Trophoblast cell (in vitro differentiated cells and primary cell): ENCODE measurements around the gene COL18A1.
"Not testable (repeated sequence)": the region's sequence is repeated elsewhere in the genome, so short reads cannot be mapped to it uniquely, and the experiment has no call there.

Experiments used
- DNase-seq, 2 donors: peaks; one replicate each; pipeline ENCODE4 v3.0.0-alpha.2; 2016
- H2AFZ ChIP-seq: 2 replicates; pipeline ENCODE4 v1.6.1; 2013; ENCODE audit warnings: low read length, moderate library complexity, mild to moderate bottlenecking; ENCODE audit not compliant: insufficient read depth, poor library complexity
- H2AK5ac ChIP-seq: 2 replicates; pipeline ENCODE4 v1.6.1; 2013; ENCODE audit warnings: mild to moderate bottlenecking, low read length
- H2BK120ac ChIP-seq: 2 replicates; pipeline ENCODE4 v1.6.1; 2013; ENCODE audit warnings: low read length, mild to moderate bottlenecking, moderate library complexity; ENCODE audit not compliant: insufficient read depth, poor library complexity
- H2BK12ac ChIP-seq: 2 replicates; pipeline ENCODE4 v1.6.1; 2013; ENCODE audit warnings: mild to moderate bottlenecking, low read length, moderate library complexity
- H2BK5ac ChIP-seq: 2 replicates; pipeline ENCODE4 v1.6.1; 2013; ENCODE audit warnings: low read length, low read depth, moderate library complexity, mild to moderate bottlenecking; ENCODE audit not compliant: poor library complexity
- H3K14ac ChIP-seq: 2 replicates; pipeline ENCODE4 v1.6.1; 2013; ENCODE audit warnings: mild to moderate bottlenecking, low read length
- H3K18ac ChIP-seq: 2 replicates; pipeline ENCODE4 v1.6.1; 2013; ENCODE audit warnings: mild to moderate bottlenecking, low read length
- H3K23ac ChIP-seq: 2 replicates; pipeline ENCODE4 v1.6.1; 2013; ENCODE audit warnings: low read length
- H3K27ac ChIP-seq: 2 replicates; pipeline ENCODE4 v1.5.1; 2013; ENCODE audit warnings: low read depth, mild to moderate bottlenecking, inconsistent platforms, low read length, moderate library complexity
- H3K27me3 ChIP-seq: 2 replicates; pipeline ENCODE4 v1.6.1; 2013; ENCODE audit warnings: inconsistent platforms, mild to moderate bottlenecking, low read length, moderate library complexity; ENCODE audit not compliant: insufficient read depth
- H3K36me3 ChIP-seq, 2 experiments: 1 replicate in 1 of 2; 2 replicates in 1 of 2; pipeline ENCODE4 v1.6.1; 2013; ENCODE audit warnings: low read length in 2 of 2, mild to moderate bottlenecking in 2 of 2, moderate library complexity in 1 of 2; ENCODE audit not compliant: insufficient read depth in 2 of 2, control insufficient read depth in 1 of 2
- H3K4ac ChIP-seq: 2 replicates; pipeline ENCODE4 v1.6.1; 2013; ENCODE audit warnings: low read depth, mild to moderate bottlenecking, low read length, moderate library complexity
- H3K4me1 ChIP-seq, 2 experiments: 1 replicate in 1 of 2; 2 replicates in 1 of 2; pipeline ENCODE4 v1.6.1; 2013; ENCODE audit warnings: low read length in 2 of 2, mild to moderate bottlenecking in 2 of 2, moderate library complexity in 1 of 2; ENCODE audit not compliant: insufficient read depth in 2 of 2, control insufficient read depth in 1 of 2
- H3K4me2 ChIP-seq: 2 replicates; pipeline ENCODE4 v1.6.1; 2013; ENCODE audit warnings: inconsistent platforms, mild to moderate bottlenecking, low read length, moderate library complexity
- H3K4me3 ChIP-seq: 2 replicates; pipeline ENCODE4 v1.5.1; 2013; ENCODE audit warnings: mild to moderate bottlenecking, low read depth, low read length, inconsistent platforms
- H3K79me1 ChIP-seq: one replicate; pipeline ENCODE4 v1.6.1; 2013; ENCODE audit warnings: low read length
- H3K79me2 ChIP-seq: 2 replicates; pipeline ENCODE4 v1.6.1; 2013; ENCODE audit warnings: low read length, mild to moderate bottlenecking; ENCODE audit not compliant: control insufficient read depth, insufficient read depth, poor library complexity
- H3K9ac ChIP-seq: 2 replicates; pipeline ENCODE4 v1.6.1; 2013; ENCODE audit warnings: mild to moderate bottlenecking, low read length
- H3K9me3 ChIP-seq: 2 replicates; pipeline ENCODE4 v1.6.1; 2013; ENCODE audit warnings: low read depth, mild to moderate bottlenecking, control low read depth, inconsistent platforms, low read length; ENCODE audit not compliant: insufficient read depth
- H4K12ac ChIP-seq: 2 replicates; pipeline ENCODE4 v1.6.1; 2013; ENCODE audit warnings: low read depth, mild to moderate bottlenecking, low read length, moderate library complexity
- H4K8ac ChIP-seq: 2 replicates; pipeline ENCODE4 v1.6.1; 2013; ENCODE audit warnings: low read depth, mild to moderate bottlenecking, low read length, moderate library complexity
- H4K91ac ChIP-seq: one replicate; pipeline ENCODE4 v1.6.1; 2013; ENCODE audit warnings: low read depth, mild to moderate bottlenecking, low read length, moderate library complexity
- WGBS: extraction: QIAGEN DNeasy Blood & Tissue Kit; methylation state at CpG from one replicate; pipeline ENCODE4 v1.1.7; 2013; ENCODE audit warnings: missing lambda C conversion rate; ENCODE audit not compliant: insufficient read length, insufficient coverage; ENCODE audit errors: extremely low coverage; 5-methylcytosine and 5-hydroxymethylcytosine counted together

The COL18A1 gene

DNA sequence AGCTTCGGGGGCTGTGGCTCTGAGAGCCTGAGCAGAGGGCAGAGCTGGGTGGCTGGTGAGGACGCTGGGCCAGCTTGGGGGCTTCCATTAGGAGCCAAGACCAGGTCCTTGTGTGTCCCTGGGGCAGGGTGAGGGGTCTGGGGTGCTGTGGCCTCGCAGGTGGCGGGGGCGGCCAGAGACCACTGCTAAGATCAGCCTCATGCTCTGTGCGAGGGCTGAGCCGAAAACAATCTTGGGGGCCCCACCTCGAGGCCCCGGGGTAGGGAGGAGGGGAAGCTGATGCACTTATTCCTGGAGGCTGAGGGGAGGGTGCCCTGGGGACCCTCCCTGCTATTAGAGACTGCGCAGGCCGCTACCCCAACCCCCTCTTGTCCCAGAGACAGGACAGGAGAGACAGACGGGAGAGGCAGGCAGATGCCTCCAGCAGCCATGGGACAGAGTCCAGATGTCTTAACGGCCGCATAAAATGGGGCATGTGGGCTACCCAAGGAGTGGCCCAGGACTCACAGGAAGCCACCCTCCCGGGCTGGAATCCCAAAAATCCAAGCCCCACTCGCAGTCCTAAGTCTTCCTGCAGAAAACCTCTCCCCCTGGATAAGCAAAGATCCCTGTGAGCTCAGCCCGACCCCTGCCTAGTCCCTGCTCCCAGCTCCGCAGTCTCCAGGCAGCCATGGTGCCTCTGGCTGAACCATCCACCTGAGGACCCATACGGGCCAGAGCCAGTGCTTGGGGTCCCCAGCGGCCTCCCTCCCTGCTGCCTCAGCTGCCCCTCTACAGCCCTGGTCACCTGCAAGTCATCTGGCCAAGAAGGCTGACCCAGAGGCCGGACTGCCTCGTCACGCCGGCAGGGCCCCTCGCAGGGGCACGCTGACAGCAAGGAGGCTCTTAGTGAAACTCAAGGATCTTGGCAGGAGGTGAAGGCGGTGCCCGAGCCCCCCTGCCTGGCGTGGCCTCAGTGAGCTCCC lies 43.6 kb upstream of the COL18A1 start:
- peak overlapping the region; percentile 37 for H4K12ac ChIP-seq
- H3K27ac ChIP-seq = peak overlapping the region; percentile 55
- H3K4me3 ChIP-seq = no peak overlapping the region
- H3K9ac ChIP-seq = no peak overlapping the region
- peak overlapping the region; percentile 86 for H2BK5ac ChIP-seq
- peaks cover 78% of the 10 kb centered on the region for H3K79me1 ChIP-seq
- peak overlapping the region; percentile 62 for H4K8ac ChIP-seq
- peak overlapping the region; percentile 84 for H2AK5ac ChIP-seq
- peak overlapping the region; percentile 53 for H3K4ac ChIP-seq
- no peaks in the 10 kb centered on the region for H3K27me3 ChIP-seq
- H3K79me2 ChIP-seq = peaks cover 6% of the 10 kb centered on the region
- peak overlapping the region; percentile 67 for H3K14ac ChIP-seq
- no peak overlapping the region for H3K4me2 ChIP-seq
- H3K36me3 ChIP-seq = no peaks in the 10 kb centered on the region
- no peak overlapping the region for H2AFZ ChIP-seq
- H3K18ac ChIP-seq = peak overlapping the region; percentile 85
- DNase-seq = no peak
- H3K9me3 ChIP-seq = no peaks in the 10 kb centered on the region
- peak overlapping the region; percentile 84 for H4K91ac ChIP-seq
- H2BK120ac ChIP-seq = peak overlapping the region; percentile 82
- no peak overlapping the region for H3K23ac ChIP-seq
- WGBS = no CpG with 5 or more reads among the region's 29 CpGs
- H2BK12ac ChIP-seq = peak overlapping the region; percentile 97
- H3K4me1 ChIP-seq = peaks cover 64 to 75% of the 10 kb centered on the region in 2 experiments

DNA sequence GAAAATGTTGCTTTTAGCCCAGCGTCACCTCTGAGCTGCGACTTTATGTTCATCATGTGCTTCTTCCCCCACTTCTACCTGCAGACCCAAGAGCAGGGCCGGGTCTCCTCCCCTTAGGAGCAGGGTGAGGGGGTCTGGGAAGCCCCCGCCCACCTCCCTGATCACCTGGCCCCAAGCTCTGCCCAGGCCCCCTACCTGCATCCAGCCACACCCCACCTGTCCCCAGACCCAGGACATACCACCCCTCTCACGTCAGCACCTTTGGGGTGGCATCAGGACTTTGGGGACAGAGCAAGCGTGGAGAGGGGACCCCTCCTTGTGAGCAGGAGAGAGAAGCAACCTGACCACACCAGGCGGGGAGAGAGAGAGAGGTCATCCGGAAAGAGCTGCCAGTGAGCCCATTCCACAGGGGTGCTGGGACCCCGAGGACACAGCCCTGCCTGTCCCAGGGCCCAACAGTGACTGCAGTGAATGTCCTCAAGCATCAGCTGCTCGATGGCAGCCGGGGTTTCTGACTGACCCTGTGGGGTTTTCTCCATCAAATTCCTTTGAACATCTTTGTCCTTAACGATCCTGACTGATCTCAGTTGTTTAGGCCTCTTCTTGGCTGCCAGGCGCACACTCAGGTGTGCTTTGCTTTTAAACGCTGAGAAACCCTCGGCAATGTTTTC lies 42.8 kb upstream of the COL18A1 start:
- Histone ChIP-seq H2BK5ac (peak overlapping the region; percentile 86), H4K8ac (peak overlapping the region; percentile 62), H3K4me3 (no peak overlapping the region), H3K23ac (no peak overlapping the region), H4K12ac (no peak overlapping the region), H3K4me2 (no peak overlapping the region), H3K18ac (peak overlapping the region; percentile 35), H3K4me1 (peaks cover 66 to 76% of the 10 kb centered on the region in 2 experiments), H3K14ac (peak overlapping the region; percentile 62), H3K9ac (no peak overlapping the region), H2AK5ac (peak overlapping the region; percentile 84), H2AFZ (no peak overlapping the region), H2BK120ac (peak overlapping the region; percentile 90), H3K27ac (peak overlapping the region; percentile 55), H3K79me2 (peaks cover 6% of the 10 kb centered on the region), H3K79me1 (peaks cover 80% of the 10 kb centered on the region), H4K91ac (peak overlapping the region; percentile 84), H3K27me3 (no peaks in the 10 kb centered on the region), H3K9me3 (no peaks in the 10 kb centered on the region), H2BK12ac (peak overlapping the region; percentile 97), H3K4ac (peak overlapping the region; percentile 16), H3K36me3 (no peaks in the 10 kb centered on the region)
- no CpG with 5 or more reads among the region's 15 CpGs for WGBS
- no peak for DNase-seq

DNA sequence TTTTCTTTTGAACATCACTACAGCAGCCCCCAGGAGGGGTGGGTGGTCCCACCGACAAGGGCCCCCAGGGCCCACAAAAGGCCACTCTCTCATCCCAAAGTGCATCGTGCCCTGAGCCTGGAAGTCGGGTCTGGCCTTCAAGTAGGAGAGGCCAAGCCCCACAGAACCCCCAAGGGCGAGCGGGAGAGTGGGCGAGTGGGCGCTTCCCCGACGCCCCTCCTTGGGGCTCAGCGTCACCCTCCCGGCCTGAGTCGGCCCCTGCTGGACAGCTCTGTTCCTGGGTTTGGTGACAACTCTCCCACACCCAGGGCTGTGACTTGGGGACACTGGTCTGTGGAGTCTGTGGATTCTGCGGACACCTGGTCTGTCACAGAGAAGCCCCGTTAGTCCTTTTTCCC lies 42.2 kb upstream of the COL18A1 start:
- no CpG with 5 or more reads among the region's 14 CpGs for WGBS
- no peak overlapping the region for H3K23ac ChIP-seq
- peak overlapping the region; percentile 97 for H2BK12ac ChIP-seq
- peak overlapping the region; percentile 40 for H3K18ac ChIP-seq
- H4K91ac ChIP-seq = peak overlapping the region; percentile 84
- H2AK5ac ChIP-seq = peak overlapping the region; percentile 77
- no peak overlapping the region for H3K27ac ChIP-seq
- peaks cover 6% of the 10 kb centered on the region for H3K79me2 ChIP-seq
- H2BK5ac ChIP-seq = peak overlapping the region; percentile 44
- H2BK120ac ChIP-seq = peak overlapping the region; percentile 90
- H3K36me3 ChIP-seq = no peaks in the 10 kb centered on the region
- no peak overlapping the region for H3K4me2 ChIP-seq
- H3K9me3 ChIP-seq = no peaks in the 10 kb centered on the region
- H3K79me1 ChIP-seq = peaks cover 80% of the 10 kb centered on the region
- peak overlapping the region; percentile 8 for H3K4ac ChIP-seq
- no peak overlapping the region for H3K9ac ChIP-seq
- no peaks in the 10 kb centered on the region for H3K27me3 ChIP-seq
- H3K14ac ChIP-seq = peak overlapping the region; percentile 70
- no peak overlapping the region for H4K8ac ChIP-seq
- H3K4me1 ChIP-seq = peaks cover 66 to 76% of the 10 kb centered on the region in 2 experiments
- H3K4me3 ChIP-seq = no peak overlapping the region
- no peak overlapping the region for H2AFZ ChIP-seq
- no peak overlapping the region for H4K12ac ChIP-seq
- DNase-seq = no peak

DNA sequence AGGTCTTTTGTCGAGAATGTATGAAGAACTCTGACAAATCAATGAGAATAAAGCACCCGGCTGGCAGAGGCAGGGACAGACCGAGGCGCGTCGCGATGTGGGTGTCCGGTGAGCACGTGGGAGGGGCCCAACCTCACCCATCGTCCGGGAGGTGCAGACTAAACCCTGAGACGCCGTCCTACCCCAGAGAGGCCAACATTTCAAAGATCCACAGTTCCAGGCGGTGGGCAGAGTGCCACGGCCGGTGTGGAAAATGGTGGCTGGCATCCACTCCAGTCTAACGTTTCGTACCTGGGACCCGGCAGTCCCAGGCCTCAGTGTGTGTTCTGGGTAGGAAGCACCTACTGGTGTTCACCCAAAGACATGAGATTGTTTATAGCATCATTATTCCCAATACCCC lies 41.7 kb upstream of the COL18A1 start:
- not testable (repeated sequence) for H3K36me3 ChIP-seq, H3K9me3 ChIP-seq, H4K12ac ChIP-seq, H3K4me3 ChIP-seq, H3K14ac ChIP-seq, DNase-seq, H3K9ac ChIP-seq, H3K23ac ChIP-seq, H3K27me3 ChIP-seq, H3K4me2 ChIP-seq, H4K8ac ChIP-seq, H3K27ac ChIP-seq, H2AFZ ChIP-seq, H3K79me2 ChIP-seq
- H2AK5ac ChIP-seq = peak overlapping the region; percentile 77
- peaks cover 62 to 70% of the 10 kb centered on the region in 2 experiments for H3K4me1 ChIP-seq
- WGBS = no CpG with 5 or more reads among the region's 19 CpGs
- peak overlapping the region; percentile 90 for H2BK120ac ChIP-seq
- H4K91ac ChIP-seq = peak overlapping the region; percentile 84
- H2BK12ac ChIP-seq = peak overlapping the region; percentile 97
- peaks cover 75% of the 10 kb centered on the region for H3K79me1 ChIP-seq
- peak overlapping the region; percentile 44 for H2BK5ac ChIP-seq
- peak overlapping the region; percentile 9 for H3K4ac ChIP-seq
- peak overlapping the region; percentile 24 for H3K18ac ChIP-seq
